A673 (cell line): Measurements from ENCODE around the gene F11R. TPM values are rescaled to one million over a fixed set of nuclear protein-coding genes. Genes with fewer than 3 reads are reported as not detected.

Experiments
- BruUV-seq: library from RNA; stranded (reverse); fragments of 400-500 nt; replicated peaks from 2 replicates; lab custom pipeline; 2021; lab: Mats Ljungman, UMichigan
- CTCF ChIA-PET: fragments of 300-600 bp; sonication (Branson Sonifier 250); formaldehyde crosslinking; loops from one replicate; lab custom pipeline; 2022; ENCODE audit warnings: antibody characterized with exemption; lab: Charles Lee
- POLR2A ChIA-PET: fragments of 300-600 bp; sonication (Branson Sonifier 250); formaldehyde crosslinking; loops from one replicate; lab custom pipeline; 2022; ENCODE audit warnings: antibody characterized with exemption; ENCODE audit not compliant: low non-redundant PET; lab: Charles Lee
- DNase-seq: peaks from one replicate; pipeline ENCODE4 v3.0.0-alpha.2; 2015; ENCODE audit warnings: low spot score
- H3K27ac ChIP-seq: fragments of 200-600 bp; sonication (generic); 2 replicates; pipeline ENCODE4 v1.5.1; 2016; ENCODE audit warnings: mixed run types, low read depth, mild to moderate bottlenecking, mixed read lengths, antibody characterized with exemption, low read length; ENCODE audit not compliant: poor library complexity, severe bottlenecking
- H3K27me3 ChIP-seq: fragments of 200-600 bp; sonication (generic); replicated peaks from 2 replicates; pipeline ENCODE4 v1.6.1; 2017; ENCODE audit warnings: mixed run types, low read depth, mild to moderate bottlenecking, mixed read lengths, antibody characterized with exemption, low read length; ENCODE audit not compliant: insufficient read depth, poor library complexity
- H3K36me3 ChIP-seq: fragments of 200-600 bp; sonication (generic); 2 replicates; pipeline ENCODE4 v1.6.1; 2016; ENCODE audit warnings: mixed run types, mild to moderate bottlenecking, mixed read lengths, antibody characterized with exemption, low read length; ENCODE audit not compliant: insufficient read depth, poor library complexity, severe bottlenecking
- H3K4me1 ChIP-seq: fragments of 200-600 bp; sonication (generic); 2 replicates; pipeline ENCODE4 v1.6.1; 2017; ENCODE audit warnings: mixed run types, mild to moderate bottlenecking, mixed read lengths, antibody characterized with exemption, low read length; ENCODE audit not compliant: insufficient read depth, poor library complexity, severe bottlenecking
- H3K4me3 ChIP-seq: fragments of 200-600 bp; sonication (generic); 2 replicates; pipeline ENCODE4 v1.5.1; 2016; ENCODE audit warnings: low read depth, mixed run types, mild to moderate bottlenecking, mixed read lengths, low read length; ENCODE audit not compliant: poor library complexity, severe bottlenecking
- H3K9me3 ChIP-seq: fragments of 200-600 bp; sonication (generic); 2 replicates; pipeline ENCODE4 v1.6.1; 2016; ENCODE audit warnings: mixed run types, low read depth, mild to moderate bottlenecking, mixed read lengths, antibody characterized with exemption, low read length; ENCODE audit not compliant: poor library complexity, severe bottlenecking
- EZH2 ChIP-seq: fragments of 200-600 bp; sonication (generic); IDR thresholded peaks from 2 replicates; pipeline ENCODE4 v1.6.1; 2017; ENCODE audit warnings: borderline replicate concordance, low read depth, mild to moderate bottlenecking, mixed read lengths, antibody characterized with exemption, low read length; ENCODE audit not compliant: poor library complexity, severe bottlenecking
- intact Hi-C: fragments of 100-400 bp; cut with micrococcal nuclease; formaldehyde crosslinking; loops from one replicate; pipeline ENCODE4 v1.10.0; 2022; ENCODE audit not compliant: unreplicated experiment
- total RNA-seq: library from RNA; stranded (reverse); gene quantifications from 2 replicates; pipeline ENCODE4 v1.2.3, GENCODE V29; 2021
- TF ChIP-seq, protein P1 (sequence below): fragments of 300-800, 200-600 bp; sonication (generic); conservative IDR thresholded peaks from 2 replicates; pipeline ENCODE4 v1.5.1; 2017; ENCODE audit warnings: low read depth, mild to moderate bottlenecking, antibody characterized with exemption, low read length, moderate library complexity, mixed read lengths

F11R gene
- total RNA-seq, 1 experiment from 2014 or later: 2.3 TPM

DNA sequence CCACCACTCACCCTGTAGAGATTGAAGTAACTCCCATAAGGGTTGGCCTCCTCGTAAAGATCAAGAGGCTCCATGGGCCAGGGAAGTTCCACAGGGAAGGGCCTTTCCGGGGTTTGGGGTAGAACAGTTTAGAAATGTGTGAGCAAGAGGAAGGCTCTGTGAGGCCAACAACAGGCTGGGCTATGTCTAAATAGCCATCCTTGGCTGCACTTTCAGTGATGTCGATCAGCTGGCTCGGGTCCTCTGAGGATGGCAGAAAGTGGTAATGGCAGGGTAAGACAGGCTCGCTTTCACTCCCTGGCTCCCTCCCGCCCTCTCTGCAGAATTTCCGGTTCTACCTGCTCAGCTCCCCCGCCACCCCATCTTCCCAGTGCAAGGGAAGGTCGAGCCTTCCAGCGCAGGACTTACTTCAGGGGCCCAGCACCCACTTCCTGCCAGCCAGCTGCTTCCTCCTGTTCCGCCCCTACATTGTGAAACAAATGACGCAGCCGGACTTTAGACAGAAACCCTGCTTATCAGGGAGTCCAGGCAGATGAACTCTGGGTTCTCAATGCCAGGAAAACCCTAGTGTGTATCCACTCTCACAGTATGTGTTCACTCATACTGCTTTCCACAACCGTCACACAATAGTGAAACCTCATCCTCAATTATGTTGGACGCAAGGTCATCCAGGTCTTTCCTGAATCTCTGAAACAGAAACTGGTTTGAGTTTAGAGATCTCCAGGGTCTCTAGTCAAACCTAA lies 7.3 kb downstream of the F11R start:
- Histone ChIP-seq H3K9me3 (no peaks in the 10 kb centered on the region), H3K27me3 (no peaks in the 10 kb centered on the region), H3K4me1 (no peaks in the 10 kb centered on the region), H3K27ac (no peak overlapping the region), H3K36me3 (no peaks in the 10 kb centered on the region), H3K4me3 (no peak overlapping the region)
- TF ChIP-seq, protein P1, sequence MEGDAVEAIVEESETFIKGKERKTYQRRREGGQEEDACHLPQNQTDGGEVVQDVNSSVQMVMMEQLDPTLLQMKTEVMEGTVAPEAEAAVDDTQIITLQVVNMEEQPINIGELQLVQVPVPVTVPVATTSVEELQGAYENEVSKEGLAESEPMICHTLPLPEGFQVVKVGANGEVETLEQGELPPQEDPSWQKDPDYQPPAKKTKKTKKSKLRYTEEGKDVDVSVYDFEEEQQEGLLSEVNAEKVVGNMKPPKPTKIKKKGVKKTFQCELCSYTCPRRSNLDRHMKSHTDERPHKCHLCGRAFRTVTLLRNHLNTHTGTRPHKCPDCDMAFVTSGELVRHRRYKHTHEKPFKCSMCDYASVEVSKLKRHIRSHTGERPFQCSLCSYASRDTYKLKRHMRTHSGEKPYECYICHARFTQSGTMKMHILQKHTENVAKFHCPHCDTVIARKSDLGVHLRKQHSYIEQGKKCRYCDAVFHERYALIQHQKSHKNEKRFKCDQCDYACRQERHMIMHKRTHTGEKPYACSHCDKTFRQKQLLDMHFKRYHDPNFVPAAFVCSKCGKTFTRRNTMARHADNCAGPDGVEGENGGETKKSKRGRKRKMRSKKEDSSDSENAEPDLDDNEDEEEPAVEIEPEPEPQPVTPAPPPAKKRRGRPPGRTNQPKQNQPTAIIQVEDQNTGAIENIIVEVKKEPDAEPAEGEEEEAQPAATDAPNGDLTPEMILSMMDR: no peak
- no peak for TF ChIP-seq EZH2
- no peak for DNase-seq
- ChIA-PET POLR2A (no interaction called here), CTCF (interaction anchor here (0.7 kb wide), 1 partner anchor 17 kb away, joined by 3 read pairs; no protein-coding TSS in a partner anchor)
- intact Hi-C loops: no loop called here
- BruUV-seq: no TSS peak

DNA sequence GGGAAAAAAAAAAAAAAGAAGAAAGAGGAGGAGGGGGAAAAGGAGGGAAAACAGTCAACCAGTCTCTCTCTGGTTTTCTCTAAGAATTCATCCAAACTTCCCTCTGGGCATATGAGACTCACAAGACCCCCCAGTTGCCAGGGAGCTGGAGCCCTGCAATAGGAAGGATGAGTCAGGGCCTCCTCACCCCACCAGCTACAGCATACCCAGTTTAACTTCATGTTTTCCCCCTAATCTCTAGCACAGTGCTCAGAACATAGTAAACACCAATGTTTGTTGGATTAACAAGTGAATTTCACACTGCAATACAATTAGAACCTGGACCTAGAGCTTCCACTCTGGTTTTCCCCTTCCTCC lies 7.8 kb downstream of the F11R start:
- Histone ChIP-seq H3K4me3 (no peak overlapping the region), H3K9me3 (no peaks in the 10 kb centered on the region), H3K36me3 (no peaks in the 10 kb centered on the region), H3K27me3 (no peaks in the 10 kb centered on the region), H3K4me1 (no peaks in the 10 kb centered on the region), H3K27ac (no peak overlapping the region)
- no peak for TF ChIP-seq EZH2
- TF ChIP-seq, protein P1: no peak
- intact Hi-C loops: no loop called here
- CTCF ChIA-PET: interaction anchor here (0.7 kb wide), 1 partner anchor 16 kb away, joined by 3 read pairs; no protein-coding TSS in a partner anchor
- BruUV-seq: no TSS peak
- POLR2A ChIA-PET: no interaction called here
- DNase-seq: no peak

DNA sequence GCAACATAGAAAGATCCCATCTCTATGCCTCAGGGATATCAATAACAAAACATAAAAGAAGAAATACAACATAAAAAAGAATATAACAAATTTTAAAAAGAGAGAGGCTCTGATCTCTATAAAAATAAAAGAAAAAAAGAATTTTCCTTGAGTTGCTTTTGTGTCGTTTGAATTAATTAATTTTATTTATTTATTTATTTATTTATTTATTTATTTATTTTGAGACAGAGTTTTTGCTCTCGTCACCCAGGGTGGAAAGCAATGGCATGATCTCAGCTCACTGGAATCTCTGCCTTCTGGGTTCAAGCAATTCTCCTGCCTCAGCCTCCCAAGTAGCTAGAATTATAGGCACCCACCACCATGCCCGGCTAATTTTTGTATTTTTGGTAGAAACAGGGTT lies 8.5 kb downstream of the F11R start:
- no peak for DNase-seq
- no peak for TF ChIP-seq EZH2
- TF ChIP-seq, protein P1: no peak
- POLR2A ChIA-PET: interaction anchor here (0.6 kb wide), 1 partner anchor 21 kb away, joined by 21 read pairs; no protein-coding TSS in a partner anchor
- no peaks in the 10 kb centered on the region for H3K9me3 ChIP-seq
- no TSS peak for BruUV-seq
- no peak overlapping the region for H3K27ac ChIP-seq
- intact Hi-C loops: no loop called here
- CTCF ChIA-PET: no interaction called here
- no peaks in the 10 kb centered on the region for H3K4me1 ChIP-seq
- no peaks in the 10 kb centered on the region for H3K36me3 ChIP-seq
- H3K27me3 ChIP-seq: no peaks in the 10 kb centered on the region
- no peak overlapping the region for H3K4me3 ChIP-seq
